GM12878 (cell line): ENCODE results near the gene CAPN2.

Experiments
- CHD2 ChIP-seq: IDR thresholded peaks from 2 replicates; pipeline ENCODE4 v1.6.1; 2011; ENCODE audit warnings: low read depth, low read length, improper control_type of control experiment, borderline replicate concordance
- CTCF ChIP-seq, 3 experiments: IDR thresholded peaks in 2 of 3; conservative IDR thresholded peaks in 1 of 3; 2 replicates each; pipeline ENCODE4 v1.5.1; 2011; ENCODE audit warnings: low read depth in 3 of 3, low read length in 3 of 3, mild to moderate bottlenecking in 3 of 3, control low read depth in 2 of 3, moderate library complexity in 2 of 3, inconsistent platforms in 1 of 3, mixed read lengths in 1 of 3; ENCODE audit not compliant: control insufficient read depth in 2 of 3, insufficient read depth in 1 of 3; ENCODE audit errors: extremely low read depth in 1 of 3
- FOXK2 ChIP-seq: fragments of 450-650 bp; IDR thresholded peaks from 2 replicates; pipeline ENCODE4 v1.6.1; 2017; ENCODE audit warnings: mild to moderate bottlenecking, moderate library complexity
- HCFC1 ChIP-seq: fragments of 150-350 bp; IDR thresholded peaks from 2 replicates; pipeline ENCODE4 v1.6.1; 2014; ENCODE audit warnings: low read length
- HDAC6 ChIP-seq: fragments of 200-600 bp; sonication (generic); IDR thresholded peaks from one replicate; pipeline ENCODE4 v1.8.0; 2017; ENCODE audit warnings: antibody characterized with exemption; ENCODE audit not compliant: unreplicated experiment
- PAX5 ChIP-seq: IDR thresholded peaks from 2 replicates; pipeline ENCODE4 v1.6.1; 2011; ENCODE audit warnings: low read depth, low read length, borderline replicate concordance
- POLR2A ChIP-seq: IDR thresholded peaks from 2 replicates; pipeline ENCODE4 v1.6.1; 2011; ENCODE audit warnings: low read depth, mild to moderate bottlenecking, low read length
- RELA ChIP-seq: fragments of 450-650 bp; IDR thresholded peaks from 2 replicates; pipeline ENCODE4 v1.8.0; 2014; ENCODE audit warnings: borderline replicate concordance; ENCODE audit not compliant: partially characterized antibody
- SIN3A ChIP-seq: IDR thresholded peaks from 2 replicates; pipeline ENCODE4 v1.6.1; 2012; ENCODE audit warnings: low read depth, low read length, improper control_type of control experiment
- TAF1 ChIP-seq: IDR thresholded peaks from 2 replicates; pipeline ENCODE4 v1.6.1; 2011; ENCODE audit warnings: mild to moderate bottlenecking, low read depth, low read length, borderline replicate concordance

DNA sequence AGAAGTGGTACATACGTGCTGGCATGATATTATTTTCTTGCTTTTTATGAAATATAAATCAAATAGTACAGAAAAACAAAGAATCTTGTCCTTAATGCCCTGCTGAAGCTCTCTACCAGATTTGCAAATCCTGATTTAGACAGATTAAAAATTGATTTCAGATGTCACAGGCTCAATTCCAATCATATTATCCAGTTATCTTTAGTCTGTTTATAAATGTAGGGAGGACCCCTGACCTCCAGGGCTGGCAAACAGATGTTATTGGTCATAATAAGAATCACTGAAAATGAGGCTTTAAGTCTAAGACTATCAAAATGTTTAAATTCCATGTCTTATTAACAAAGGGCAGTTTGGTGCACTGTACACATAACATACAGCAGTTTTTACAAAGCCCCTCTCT lies 71.3 kb downstream of the CAPN2 start:
- TF ChIP-seq HDAC6 (no peak), TAF1 (no peak), RELA (no peak), HCFC1 (no peak), CTCF (IDR thresholded peaks at IDR 0.05 in 2 of 3, conservative IDR thresholded peaks at IDR 0.05 in 1 of 3; ENCODE audit: control insufficient read depth in 2 of 3, extremely low read depth in 1 of 3, insufficient read depth in 1 of 3, low read depth in 3 of 3, low read length in 3 of 3) (no peak), POLR2A (no peak), PAX5 (no peak), SIN3A (no peak), CHD2 (no peak), FOXK2 (no peak)
